Fibroblast of skin of back (primary cell): ENCODE measurements around the gene GGT6.

Source experiments
- DNase-seq: peaks from one replicate; pipeline ENCODE4 v3.0.0-alpha.2; 2013

GGT6 gene

DNA sequence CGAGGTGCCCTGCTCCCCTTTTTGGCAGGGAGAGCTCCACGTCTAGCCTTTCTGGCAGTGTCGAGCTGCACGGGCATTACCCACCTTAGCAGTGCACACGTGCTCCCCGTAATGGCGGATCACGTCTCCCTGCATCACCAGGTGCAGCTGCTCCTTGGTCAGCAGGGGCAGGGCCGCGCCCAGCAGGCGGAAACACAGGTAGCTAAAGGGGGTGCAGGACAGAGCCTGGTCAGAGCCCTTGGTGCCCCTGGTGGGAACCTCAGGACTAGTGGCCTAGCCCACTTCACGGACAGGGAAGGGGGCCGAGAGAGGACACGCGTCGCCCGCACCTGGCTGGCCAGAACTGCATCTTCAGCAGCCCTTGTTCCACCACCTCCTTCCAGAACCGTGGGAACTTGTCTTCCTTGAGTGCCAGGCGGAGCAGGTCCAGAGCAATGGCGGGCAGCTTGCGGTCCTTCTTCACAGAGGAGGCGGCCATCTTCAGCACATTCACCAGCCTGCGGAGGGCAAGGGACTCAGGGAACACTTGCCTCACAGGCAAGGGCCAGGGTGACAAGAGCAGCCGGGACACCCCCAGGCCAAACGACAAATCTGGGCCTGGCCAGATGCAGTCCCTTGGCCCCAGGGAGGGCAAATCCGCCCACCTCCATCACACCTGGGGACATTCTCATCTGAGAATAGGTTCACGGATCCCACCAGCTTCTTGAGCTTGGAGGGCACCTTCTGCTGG lies 8.4 kb downstream of the GGT6 start:
- DNase-seq: no peak

DNA sequence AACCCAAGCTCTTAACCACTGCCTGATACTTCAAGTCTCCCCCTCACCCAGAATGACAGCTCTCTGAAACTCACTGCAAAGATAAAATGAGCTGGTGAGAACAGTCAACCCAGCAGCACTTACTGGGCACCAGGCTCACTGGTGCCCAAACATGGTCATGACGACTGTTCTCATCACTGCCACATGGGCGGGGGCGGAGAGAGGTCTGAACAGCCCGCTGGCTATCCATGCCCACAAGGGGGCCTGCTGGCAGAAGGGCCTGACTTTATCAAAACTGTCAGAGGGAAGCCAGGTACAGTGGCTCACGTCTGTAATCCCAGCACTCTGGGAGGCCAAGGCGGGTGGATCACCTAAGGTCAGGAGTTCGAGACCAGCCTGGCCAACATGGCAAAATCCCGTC lies 9.2 kb downstream of the GGT6 start:
- no peak for DNase-seq

DNA sequence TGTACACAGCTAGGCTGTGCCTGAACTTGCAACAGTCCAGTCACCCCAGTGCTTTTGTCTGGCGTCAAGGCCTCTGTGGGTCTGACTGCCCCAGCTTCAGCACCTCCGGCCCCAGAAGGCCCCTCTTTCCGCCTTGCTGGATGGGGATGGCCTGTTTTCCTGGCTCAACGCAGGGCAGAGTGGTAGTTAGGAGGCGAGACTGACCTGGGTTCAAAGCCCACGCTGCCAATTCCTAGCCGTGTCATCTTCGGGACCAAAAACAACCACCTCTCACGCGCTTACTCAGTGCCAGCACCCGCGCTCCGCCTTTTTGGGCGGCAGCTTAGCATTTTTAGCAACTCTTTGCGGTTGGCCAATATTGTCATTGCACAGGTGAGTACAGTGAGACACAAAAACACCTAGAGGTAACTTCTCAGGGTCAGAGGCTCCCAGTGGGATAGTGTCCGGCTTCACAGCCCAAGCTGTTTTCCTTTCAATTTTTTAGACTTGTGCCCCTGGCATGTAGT lies 9.8 kb downstream of the GGT6 start:
- no peak for DNase-seq

DNA sequence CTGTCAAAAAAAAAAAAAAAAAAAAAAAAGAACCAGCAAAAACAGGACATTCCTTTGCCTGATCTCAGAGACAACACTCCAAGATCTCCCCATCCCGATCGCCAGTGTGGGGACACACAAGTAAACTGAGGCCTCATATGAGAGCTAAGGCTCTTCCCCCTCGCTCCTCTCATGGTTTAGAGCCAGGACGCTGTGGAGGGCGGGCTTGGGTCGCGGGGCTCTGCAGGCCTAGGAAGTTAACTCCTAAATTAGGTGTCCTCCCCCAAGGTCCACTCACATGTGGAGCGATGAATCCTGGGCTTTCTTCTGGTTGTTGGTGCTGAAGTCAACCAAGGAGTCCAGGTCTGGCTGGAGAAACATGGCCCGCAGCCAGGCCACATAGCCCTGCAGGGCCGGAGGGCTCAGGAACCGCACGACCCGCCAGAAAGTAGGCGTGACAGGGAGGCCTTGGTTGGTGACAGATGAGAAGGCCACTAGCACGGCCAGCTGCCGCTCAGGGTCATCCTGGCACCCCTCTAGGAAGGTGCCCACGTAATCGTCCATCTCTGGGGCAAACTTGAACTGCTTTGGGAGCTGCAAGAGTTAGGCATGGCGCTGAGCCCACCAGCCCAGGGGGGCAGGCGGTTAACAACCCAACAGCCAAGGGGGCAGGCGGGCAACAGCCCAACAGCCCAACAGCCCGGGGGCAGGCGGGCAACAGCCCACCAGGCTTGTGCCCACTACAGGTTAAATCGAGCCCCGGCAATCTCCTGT lies 10.4 kb downstream of the GGT6 start:
- DNase-seq: no peak

DNA sequence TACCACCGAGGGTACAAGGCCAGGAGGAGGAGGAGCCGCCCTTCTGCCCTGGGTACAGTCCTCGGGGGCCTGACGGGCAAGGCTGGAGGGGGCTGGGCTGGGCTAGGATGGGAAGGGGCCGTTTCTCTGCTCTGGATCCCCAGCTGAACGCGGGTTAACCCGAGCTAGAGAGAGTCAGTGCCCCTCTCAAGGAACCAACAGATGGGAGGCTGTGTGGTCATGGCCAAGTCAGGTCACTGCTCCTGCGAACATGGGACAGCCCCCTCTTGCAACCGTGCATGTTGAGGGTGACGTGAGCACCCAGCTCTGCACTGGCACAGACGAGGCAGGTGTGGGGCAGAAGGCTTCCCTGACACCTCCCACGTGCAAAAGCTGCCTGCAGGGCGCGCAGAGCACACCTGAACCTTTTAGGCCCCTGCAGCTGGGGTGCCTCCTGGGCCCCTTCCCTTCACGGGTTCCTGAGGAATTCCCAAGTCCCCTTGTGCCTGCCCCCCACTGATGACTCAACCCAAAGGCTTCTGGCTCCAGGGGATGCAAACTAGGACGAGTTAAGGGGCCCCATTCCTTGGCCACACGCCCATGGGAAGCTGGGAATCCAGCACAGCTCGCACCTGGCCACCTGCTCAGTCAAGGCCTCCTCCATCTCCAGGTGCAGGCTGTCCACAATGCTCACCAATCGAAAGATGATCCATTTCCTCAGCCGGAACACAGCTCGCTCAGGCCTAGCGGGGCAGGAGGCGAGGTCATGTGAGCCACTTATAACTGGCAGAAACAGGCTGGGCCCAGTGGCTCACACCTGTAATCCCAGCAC lies 11.5 kb downstream of the GGT6 start:
- DNase-seq: no peak

DNA sequence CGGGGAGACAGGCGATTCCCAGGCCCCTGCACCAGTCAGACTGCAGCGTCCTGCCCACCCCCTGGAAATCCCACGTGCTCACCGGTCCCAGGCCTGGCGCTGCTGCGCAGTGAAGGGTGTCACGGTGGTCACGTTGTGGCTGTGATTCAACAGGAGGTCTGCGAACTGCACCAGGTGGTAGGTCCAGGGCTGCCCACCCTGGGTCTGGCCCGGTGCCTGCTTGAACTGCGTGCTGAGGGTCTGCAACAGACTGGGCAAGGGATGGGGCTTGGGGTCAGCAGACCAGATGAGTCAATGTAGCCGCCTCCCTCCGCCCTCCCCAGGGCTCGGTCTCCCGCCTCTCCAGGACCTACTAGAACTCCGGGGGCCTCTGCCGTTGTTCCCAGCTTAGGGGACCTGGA lies 12.3 kb downstream of the GGT6 start:
- no peak for DNase-seq

DNA sequence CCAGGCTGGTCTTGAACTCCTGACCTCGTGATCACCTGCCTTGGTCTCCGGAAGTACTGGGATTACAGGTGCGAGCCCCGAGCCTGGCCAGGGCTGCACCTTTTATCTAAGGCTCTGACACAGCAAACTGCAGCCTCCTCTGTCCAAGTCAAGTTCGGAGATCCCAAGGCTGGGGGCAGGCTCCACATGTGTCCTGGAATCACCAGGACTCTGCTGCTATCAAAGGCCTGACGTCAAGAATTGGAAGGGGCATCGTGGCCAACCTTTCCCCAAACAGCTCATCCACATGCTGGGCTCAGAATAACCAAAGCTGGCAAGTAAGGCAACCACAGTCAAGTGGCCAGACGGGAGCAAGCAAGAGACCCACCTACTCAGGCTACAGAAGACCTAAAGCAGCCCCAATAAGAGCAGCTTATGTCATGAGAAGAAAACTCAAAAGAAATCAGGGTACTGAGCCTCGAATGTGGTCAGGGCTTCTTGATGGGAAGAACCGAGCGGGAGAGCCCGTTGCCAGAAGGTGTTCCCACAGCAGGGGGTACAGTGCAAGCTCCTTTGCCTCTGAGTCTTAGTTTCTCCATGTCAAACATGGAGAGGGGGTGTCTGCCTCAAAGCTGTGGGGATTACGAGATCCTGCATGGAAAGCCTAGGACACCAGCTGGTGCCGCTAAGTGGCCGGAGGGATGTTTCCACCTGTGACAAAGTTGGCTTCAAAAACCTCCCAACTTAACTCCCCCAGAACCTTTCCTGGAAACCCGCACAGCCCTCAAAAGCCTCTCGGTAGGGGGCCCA lies 13.1 kb downstream of the GGT6 start:
- no peak for DNase-seq

DNA sequence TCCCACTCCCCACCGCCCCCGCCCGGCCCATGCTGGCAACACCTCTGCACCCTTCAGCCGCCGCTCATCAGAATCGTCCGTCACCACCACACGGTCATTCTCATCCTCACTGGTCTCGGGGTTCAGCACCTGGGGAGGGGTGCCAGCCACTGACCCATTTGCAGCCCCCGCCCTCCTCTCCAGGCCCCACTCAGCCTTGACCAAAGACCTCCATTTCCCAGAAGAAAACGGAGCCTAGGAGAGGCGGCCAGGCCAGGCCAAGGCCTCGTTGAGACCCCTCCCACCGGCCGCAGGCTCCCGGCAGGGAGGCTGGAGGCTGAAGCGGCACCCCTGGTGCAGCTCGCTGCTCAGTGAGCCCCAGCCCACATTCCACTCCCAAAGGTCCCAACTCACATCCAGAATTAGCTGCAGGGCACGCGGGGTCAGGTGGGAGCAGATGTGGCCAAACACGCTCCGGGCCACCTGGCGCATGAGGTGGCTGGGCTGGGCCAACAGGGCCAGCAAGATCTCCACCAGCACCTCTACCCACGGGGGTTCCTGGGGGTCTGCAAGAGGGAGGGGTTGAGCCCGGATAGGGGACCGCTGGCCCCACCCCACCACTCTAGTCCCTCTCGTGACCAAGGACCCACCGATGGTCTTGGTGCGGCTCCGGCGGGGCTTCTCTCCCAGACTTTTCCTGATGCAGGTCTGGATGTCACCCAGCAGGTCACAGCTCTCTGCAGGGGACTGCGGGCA lies 15.0 kb downstream of the GGT6 start:
- no peak for DNase-seq

DNA sequence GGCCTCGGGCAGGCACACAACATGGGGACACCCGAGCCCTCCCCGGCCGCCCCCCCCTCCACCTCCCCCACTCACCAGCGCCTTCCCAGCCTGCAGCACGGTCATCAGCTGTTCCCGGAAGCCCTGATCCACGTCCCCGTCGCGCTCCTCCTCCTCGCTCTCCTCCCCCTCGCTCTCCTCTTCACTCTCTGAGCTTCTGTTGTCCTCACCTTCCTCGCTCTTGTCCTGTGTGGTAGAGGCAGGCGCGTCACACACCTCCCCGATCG lies 15.5 kb downstream of the GGT6 start:
- no peak for DNase-seq

DNA sequence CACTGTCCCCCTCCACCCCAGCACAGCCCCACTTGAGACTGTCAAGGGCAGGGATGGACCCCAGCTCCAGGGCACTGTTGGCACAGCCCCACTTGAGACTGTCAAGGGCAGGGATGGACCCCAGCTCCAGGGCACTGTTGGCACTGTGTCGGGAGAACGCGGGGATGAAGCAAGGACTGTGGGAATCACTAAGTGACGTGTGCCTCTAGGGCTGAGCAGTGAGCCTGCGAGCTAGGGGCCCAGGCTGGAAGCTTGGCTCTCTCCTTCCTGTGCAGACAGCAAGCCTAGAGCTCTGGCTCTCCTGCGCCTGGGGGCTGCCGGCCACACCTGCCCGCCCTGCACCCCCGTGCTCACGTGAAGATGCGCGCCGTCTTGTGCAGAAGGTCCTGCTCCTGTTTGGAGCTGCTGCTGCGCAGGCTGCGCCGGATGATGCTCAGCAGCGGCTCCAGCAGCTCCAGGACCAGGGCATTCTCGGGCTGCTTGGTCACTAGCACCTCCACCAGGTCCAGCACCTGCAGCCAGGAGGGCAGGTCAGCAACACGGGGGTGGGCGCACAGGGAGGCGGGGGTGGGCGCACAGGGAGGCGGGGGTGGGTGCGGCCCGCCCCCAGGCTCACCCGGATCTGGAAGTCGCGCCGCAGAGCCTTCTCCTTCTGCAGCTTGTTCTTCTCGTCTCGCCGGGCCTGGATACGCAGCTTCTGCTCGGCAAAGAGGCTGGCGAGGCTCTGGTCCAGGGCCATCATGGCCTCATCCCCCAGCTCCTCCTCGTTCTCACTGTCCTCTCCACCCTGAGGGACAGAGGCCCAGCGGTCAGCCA lies 16.0 kb downstream of the GGT6 start:
- no peak for DNase-seq

DNA sequence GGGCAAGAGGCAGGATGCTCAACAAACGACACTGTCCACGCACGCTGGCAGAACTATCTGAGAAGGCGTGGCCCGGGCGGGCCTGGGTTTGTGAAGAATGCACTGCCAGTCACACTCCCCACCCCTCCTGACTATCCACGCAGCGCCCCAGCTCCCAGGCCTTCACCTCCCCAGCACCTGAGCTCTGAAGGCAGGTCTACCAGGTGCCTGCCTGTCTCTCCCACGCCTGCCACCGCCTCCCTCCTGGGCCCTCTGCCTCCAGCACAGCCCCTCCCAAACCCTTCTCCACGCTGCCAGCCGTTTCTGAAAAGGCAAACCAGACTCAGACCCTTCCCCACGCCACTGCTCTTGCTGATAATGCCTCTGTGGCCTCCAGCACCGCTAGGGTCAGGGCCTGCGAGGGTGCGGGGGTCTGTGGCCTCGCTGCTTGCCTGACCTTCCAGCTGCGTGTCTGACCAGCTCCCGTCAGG lies 16.8 kb downstream of the GGT6 start:
- DNase-seq: no peak

DNA sequence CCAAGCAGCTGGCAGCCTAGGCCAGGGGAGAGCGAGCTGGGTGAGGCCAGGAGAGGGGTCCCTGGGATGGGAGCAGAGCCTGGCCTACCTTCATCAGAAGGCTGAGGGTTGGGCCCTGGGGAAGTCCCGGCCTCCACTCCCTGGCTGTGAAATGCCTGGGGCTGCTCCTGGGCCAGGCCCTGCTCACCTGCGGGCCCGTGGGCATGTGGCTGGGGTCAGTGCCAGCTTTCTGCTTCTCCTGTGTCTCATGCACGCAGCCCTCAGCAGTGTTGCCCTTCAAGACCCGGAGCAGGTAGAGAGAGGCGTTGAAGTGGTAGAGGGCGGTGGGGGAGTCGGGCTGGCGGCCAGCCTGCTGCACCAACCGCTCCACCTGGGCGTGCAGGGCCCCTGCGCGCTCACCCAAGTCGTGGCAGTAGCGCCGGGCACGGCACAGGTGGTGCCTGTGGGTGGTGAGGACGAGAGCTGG lies 17.6 kb downstream of the GGT6 start:
- no peak for DNase-seq

DNA sequence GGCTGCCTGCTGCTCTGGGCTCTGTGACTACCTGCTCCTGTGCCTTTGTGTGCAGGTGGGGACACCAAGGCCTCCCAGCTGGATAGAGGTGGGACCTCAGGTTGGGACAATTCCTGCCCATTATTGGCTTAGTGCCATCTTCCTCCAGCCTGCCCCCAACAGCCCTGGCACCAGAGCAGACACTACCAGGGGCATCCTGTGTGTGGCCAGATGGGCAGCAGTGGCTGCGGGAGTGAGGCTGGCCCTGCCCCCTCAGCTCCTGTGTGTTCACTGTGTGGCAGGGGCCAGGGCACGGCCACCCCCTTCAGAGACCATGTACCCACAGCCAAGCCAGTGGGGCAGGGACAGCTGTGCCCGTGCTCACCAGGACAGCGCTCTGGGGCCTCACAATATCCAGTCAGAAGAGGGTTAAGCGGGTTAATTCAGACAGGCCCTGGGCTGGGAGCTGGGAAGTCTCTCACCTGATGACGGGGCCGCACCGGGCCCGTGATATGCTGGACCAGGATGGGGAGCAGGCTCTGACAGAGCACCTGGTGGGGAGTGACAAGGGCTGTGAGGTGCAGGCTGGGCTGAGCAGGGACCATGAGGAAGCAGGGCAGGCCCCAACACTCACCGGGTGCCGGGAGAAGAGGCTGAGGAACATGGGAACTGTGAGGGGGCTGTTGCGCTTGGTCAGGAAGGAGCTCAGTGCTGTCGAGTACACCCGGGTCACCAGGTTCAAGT lies 18.2 kb downstream of the GGT6 start:
- no peak for DNase-seq

DNA sequence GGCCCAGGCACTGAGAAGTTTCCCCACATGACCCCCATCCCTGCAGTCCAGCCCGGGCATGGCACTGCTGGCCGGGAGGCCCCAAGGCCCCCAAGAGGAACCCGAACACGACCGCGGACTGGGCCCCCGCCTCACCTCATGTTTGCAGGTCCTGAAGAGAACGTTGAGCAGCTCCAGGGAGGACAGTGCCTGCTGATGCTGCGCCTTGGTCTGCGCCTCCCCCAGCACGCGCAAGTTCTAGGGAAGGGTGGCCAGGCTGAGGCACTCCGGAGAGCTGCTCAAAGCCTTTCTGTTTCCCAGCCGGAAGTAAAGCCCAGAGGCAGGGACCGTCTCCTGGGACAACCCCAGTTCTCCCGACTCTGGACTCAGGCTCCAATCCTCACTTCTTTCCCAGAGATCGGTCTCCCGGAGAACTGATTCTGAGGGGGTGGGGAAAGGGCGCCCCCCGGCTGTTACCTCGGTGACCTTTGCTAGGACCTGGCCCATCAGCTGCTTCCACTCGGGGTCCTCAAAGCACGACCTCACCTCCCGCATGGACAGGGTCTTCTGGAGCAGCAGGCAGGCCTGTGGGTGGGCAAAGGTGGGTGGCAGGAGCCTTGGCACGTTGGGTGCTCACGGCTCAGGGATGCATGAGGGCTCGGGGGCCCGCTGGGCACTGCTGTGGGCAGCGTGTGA lies 18.9 kb downstream of the GGT6 start:
- DNase-seq: no peak

DNA sequence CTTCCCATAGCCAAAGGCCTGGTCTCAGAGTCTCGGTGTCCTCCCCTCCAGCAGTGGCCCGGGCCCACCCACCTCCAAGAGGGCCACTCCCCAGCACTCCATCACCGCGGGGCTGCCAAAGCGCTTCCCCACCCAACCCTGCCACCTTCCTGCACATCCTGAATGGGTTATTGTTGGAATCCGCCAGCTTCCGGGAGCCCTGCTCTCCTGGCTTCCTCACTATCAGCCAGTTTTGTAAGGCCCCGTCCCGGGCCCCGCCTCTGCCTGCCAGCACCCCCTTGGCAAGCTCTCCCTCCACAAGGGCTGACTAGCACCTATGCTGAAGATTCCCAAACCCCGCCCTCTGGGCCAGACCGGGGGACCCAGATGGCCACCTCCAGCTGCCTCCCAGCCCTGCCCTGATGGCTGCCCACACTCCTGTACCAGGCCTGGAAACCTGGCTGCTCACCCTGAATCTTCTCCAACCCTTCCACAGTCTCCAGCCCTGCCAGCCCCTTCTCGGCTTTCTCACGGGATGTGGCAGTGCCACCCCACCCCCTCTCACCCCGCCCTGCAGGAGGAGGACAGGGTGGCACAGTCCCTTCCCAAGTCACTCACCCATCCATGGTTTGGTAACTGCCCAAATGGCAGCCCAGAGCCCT lies 19.6 kb downstream of the GGT6 start:
- no peak for DNase-seq

DNA sequence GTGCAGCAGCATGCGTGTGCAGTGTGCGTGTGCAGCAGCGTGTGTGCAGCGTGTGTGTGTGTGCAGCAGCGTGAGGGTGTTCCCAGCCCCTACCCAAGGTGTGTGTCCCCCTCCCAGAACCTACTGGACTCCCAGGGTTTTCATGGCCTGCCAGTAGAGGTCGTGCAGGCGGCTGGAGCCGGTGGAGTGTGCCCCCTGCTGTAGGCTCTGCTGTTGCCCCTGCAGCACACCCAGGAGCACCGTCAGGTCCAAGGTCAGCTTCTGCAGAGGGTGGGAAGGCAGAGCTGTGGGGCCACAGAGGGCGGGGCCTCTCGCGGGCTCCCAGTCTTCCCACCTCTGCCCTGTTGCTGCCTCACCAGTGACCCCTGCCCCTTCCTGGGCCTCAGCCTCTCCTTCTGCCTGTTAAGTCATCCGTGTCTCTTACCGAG lies 20.1 kb downstream of the GGT6 start:
- no peak for DNase-seq

DNA sequence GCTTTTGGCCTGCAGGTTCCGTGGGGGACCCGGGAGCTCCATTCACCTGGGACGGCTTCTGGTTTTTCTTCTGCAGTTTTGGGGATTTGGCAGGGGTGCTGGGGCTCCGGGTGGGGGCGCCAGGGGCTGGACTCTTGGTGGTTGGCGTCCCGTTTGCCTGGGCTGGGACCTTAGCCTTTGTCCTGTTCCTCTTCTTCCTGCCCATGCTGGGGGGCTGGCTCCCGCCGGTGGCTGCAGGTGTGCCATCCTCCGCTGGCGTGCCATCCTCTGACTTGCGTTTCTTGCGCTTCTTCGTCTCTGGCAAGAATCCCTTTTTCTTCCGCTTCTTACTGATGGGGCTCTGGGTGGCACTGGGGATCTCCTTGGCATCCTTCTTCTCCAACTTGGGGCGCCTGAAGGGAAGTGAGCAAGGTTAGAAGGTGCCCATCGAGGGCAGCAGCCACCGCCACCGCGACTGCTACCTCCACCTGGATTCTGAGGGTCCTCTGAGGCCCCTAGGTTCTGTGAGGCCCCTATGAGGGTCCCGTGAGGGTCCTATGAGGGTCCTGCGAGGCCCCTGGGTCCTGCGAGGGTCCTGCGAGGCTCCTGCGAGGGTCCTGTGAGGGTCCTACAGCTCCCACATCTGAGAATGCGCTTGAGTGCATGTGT lies 20.7 kb downstream of the GGT6 start:
- DNase-seq: no peak

DNA sequence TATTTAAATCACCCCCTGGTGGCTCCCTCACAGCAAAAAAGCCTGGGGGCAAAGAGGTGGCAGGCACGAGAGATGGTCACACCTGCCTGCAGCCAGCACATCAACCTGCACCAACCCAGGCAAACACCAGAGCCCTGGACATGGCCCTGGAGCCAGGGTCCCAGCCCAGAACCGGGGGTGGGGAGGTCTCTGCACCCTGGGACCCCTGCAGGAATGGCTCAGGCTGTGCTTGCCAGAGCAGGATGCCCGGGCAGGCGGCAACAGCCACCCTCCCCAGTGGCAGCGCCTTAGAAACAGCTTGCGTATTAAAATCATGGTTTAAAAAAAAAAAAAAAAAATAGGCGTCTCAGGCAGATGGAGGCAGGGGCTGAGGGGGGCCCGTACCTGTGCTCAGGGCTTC lies 21.4 kb downstream of the GGT6 start:
- DNase-seq: no peak
